ENCODE data around the gene SLC8B1. TPM values are rescaled to one million over a fixed set of nuclear protein-coding genes. Genes with fewer than 3 reads are reported as not detected.
A peak's percentile ranks its signal among the peaks of the same experiment; 100 is the strongest.

The SLC8B1 gene
- total and polyA plus RNA-seq, 2 of the 4 experiments (the other 2 are of a cell fraction), result 4.1 to 10.2 TPM

GRCh38 chr12:113333418-113333750 is 1.5 kb downstream of the SLC8B1 start:
- ATAC-seq (ENCODE audit: low read depth), result no peak
- WGBS, 2 experiments (ENCODE audit: extremely low coverage in 2 of 2, insufficient read length in 1 of 2), result no CpG with 5 or more reads among the region's 5 CpGs

More at GRCh38 chr12:113333418-113333750, 1.5 kb downstream of the SLC8B1 start:
- no TSS peak for BruUV-seq (replicated peaks)
- dilution Hi-C loops (cut with HindIII; ENCODE audit: low sequenced_read_pairs, unreplicated experiment) (no loop called here), intact Hi-C loops (cut with micrococcal nuclease) (no loop called here), in situ Hi-C loops (cut with MboI; ENCODE audit: low sequenced_read_pairs) (no loop called here)
- peaks cover 1% of the 10 kb centered on the region; the same call in 1 of the 2 replicates for H3K4me1 ChIP-seq (ENCODE audit: control insufficient read depth, insufficient read depth, low read length)
- H3K36me3 ChIP-seq (ENCODE audit: control insufficient read depth, insufficient read depth, low read length), result peaks cover 10% of the 10 kb centered on the region; the same call in 1 of the 2 replicates
- no peaks in the 10 kb centered on the region for H4K20me1 ChIP-seq (ENCODE audit: insufficient read depth, low read length)
- H4K5ac ChIP-seq (ENCODE audit: low read depth, low read length), result no peak overlapping the region
- no peak overlapping the region for H4K91ac ChIP-seq (ENCODE audit: insufficient read depth, low read depth, low read length)
- no peak overlapping the region for H4K8ac ChIP-seq (ENCODE audit: low read depth in 2 of 2, low read length in 2 of 2)
- H3K56ac ChIP-seq (ENCODE audit: extremely low read depth, insufficient read depth, low read length), result no peak overlapping the region
- no peak overlapping the region for H3K27ac ChIP-seq (ENCODE audit: insufficient read depth, low read length)
- no peak overlapping the region; the same call in 1 of the 2 replicates for H3K4me2 ChIP-seq (ENCODE audit: low read depth, low read length)
- no peak overlapping the region for H3K4me3 ChIP-seq (ENCODE audit: insufficient read depth, low read depth, low read length)
- no peaks in the 10 kb centered on the region for H3K27me3 ChIP-seq (ENCODE audit: control insufficient read depth, insufficient read depth, low read length)
- peak overlapping the region; percentile 42 for H2AK9ac ChIP-seq (replicated peaks; ENCODE audit: low read depth, low read length, poor library complexity)
- H3K14ac ChIP-seq (replicated peaks; ENCODE audit: low read depth, low read length), result no peak overlapping the region
- H2AK5ac ChIP-seq (ENCODE audit: low read depth, low read length), result no peak overlapping the region
- no peak overlapping the region for H3K18ac ChIP-seq (ENCODE audit: low read depth, low read length)
- H3K79me1 ChIP-seq (ENCODE audit: low read depth in 1 of 2, low read length in 2 of 2), result peaks cover 7 to 19% of the 10 kb centered on the region in 2 experiments
- H3K9ac ChIP-seq (ENCODE audit: low read depth, low read length), result no peak overlapping the region
- H2AFZ ChIP-seq (replicated peaks; ENCODE audit: low read length, poor library complexity), result peak overlapping the region; percentile 41
- no peak for DNase-seq
- ChIA-PET CTCF (interaction anchor here (0.7 kb wide), 1 partner anchor 92 kb away, joined by 3 read pairs; no protein-coding TSS in a partner anchor), POLR2A (ENCODE audit: unreplicated experiment) (no interaction called here)
- H3K4ac ChIP-seq (ENCODE audit: low read depth, low read length), result no peak overlapping the region
- H2BK15ac ChIP-seq (ENCODE audit: low read depth, low read length), result no peak overlapping the region
- H3K9me1 ChIP-seq (ENCODE audit: insufficient read depth, low read length), result 0 out of 2 replicates have a peak, but pooled peaks cover 3% of the 10 kb centered on the region
- H2BK20ac ChIP-seq (ENCODE audit: low read depth, low read length), result no peak overlapping the region
- H3K9me3 ChIP-seq (ENCODE audit: control insufficient read depth, insufficient read depth, low read length), result no peaks in the 10 kb centered on the region
- no peak overlapping the region for H3K23ac ChIP-seq (ENCODE audit: low read depth, low read length)
- no peak overlapping the region for H2BK120ac ChIP-seq (ENCODE audit: low read depth, low read length)
- H2BK5ac ChIP-seq (ENCODE audit: low read depth, low read length, poor library complexity, severe bottlenecking), result no peak overlapping the region
- TF ChIP-seq SMC3 (IDR thresholded peaks at IDR 0.05; ENCODE audit: low read depth, low read length), result no peak
- TF ChIP-seq BHLHE40 (IDR thresholded peaks at IDR 0.05; ENCODE audit: low read depth, low read length), result no peak
- TF ChIP-seq, protein P1, sequence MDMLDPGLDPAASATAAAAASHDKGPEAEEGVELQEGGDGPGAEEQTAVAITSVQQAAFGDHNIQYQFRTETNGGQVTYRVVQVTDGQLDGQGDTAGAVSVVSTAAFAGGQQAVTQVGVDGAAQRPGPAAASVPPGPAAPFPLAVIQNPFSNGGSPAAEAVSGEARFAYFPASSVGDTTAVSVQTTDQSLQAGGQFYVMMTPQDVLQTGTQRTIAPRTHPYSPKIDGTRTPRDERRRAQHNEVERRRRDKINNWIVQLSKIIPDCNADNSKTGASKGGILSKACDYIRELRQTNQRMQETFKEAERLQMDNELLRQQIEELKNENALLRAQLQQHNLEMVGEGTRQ (IDR thresholded peaks at IDR 0.05; ENCODE audit: low read depth, low read length), result no peak
- TF ChIP-seq RFX5 (IDR thresholded peaks at IDR 0.05; ENCODE audit: low read depth, low read length), result no peak
- no peak for TF ChIP-seq ELK1 (IDR thresholded peaks at IDR 0.05; ENCODE audit: borderline replicate concordance, low read depth, low read length)
- no peak for TF ChIP-seq POLR2A (IDR thresholded peaks at IDR 0.05; ENCODE audit: low read depth, low read length)
- TF ChIP-seq RAD21 (IDR thresholded peaks at IDR 0.05; ENCODE audit: low read length), result no peak
- TF ChIP-seq CHD1 (IDR thresholded peaks at IDR 0.05; ENCODE audit: low read depth, low read length), result no peak
- TF ChIP-seq CTCF (conservative IDR thresholded peaks at IDR 0.05; ENCODE audit: low read depth, low read length), result no peak
- TF ChIP-seq NFE2L2 (IDR thresholded peaks at IDR 0.05; ENCODE audit: low read depth, low read length), result no peak

Measured in IMR-90 (cell line).